ENCODE measurements around the gene AFAP1L2. TPM values are rescaled to one million over a fixed set of nuclear protein-coding genes. Genes with fewer than 3 reads are reported as not detected.

AFAP1L2 gene
- total RNA-seq, 3 donors from 2014 or later: 6.7 to 23.4 (median 11.6) TPM

- no peak for DNase-seq
Observed at GRCh38 chr10:114392112-114392835, 12.0 kb downstream of the AFAP1L2 start.

GRCh38 chr10:114391599-114391998, 12.7 kb downstream of the AFAP1L2 start:
- no peak for ATAC-seq
- intact Hi-C loops (cut with DNase I, micrococcal nuclease): no loop called here
- no peaks in the 10 kb centered on the region for H3K9me3 ChIP-seq
- no peak for DNase-seq
- H3K4me1 ChIP-seq (ENCODE audit: low read depth): no peaks in the 10 kb centered on the region
- H3K4me3 ChIP-seq: no peak overlapping the region
- no peaks in the 10 kb centered on the region for H3K36me3 ChIP-seq (ENCODE audit: low read depth)
- TF ChIP-seq CTCF (IDR thresholded peaks at IDR 0.05): no peak

More at GRCh38 chr10:114392112-114392835, 12.0 kb downstream of the AFAP1L2 start:
- Histone ChIP-seq H3K4me1 (ENCODE audit: low read depth) (no peaks in the 10 kb centered on the region), H3K36me3 (ENCODE audit: low read depth) (no peaks in the 10 kb centered on the region), H3K9me3 (no peaks in the 10 kb centered on the region), H3K4me3 (no peak overlapping the region)
- no peak for TF ChIP-seq CTCF (IDR thresholded peaks at IDR 0.05)
- ATAC-seq: no peak
- intact Hi-C loops (cut with DNase I, micrococcal nuclease): no loop called here

- DNase-seq: no peak
- no peak for TF ChIP-seq CTCF (IDR thresholded peaks at IDR 0.05)
- Histone ChIP-seq H3K4me1 (ENCODE audit: low read depth) (no peaks in the 10 kb centered on the region), H3K9me3 (no peaks in the 10 kb centered on the region), H3K36me3 (ENCODE audit: low read depth) (no peaks in the 10 kb centered on the region), H3K4me3 (no peak overlapping the region)
- ATAC-seq: no peak
- intact Hi-C loops (cut with DNase I, micrococcal nuclease): no loop called here
Observed at GRCh38 chr10:114389426-114389825, 14.9 kb downstream of the AFAP1L2 start.

GRCh38 chr10:114388275-114388674, 16.0 kb downstream of the AFAP1L2 start:
- TF ChIP-seq CTCF (IDR thresholded peaks at IDR 0.05): no peak
- no peaks in the 10 kb centered on the region for H3K4me1 ChIP-seq (ENCODE audit: low read depth)
- no peaks in the 10 kb centered on the region for H3K9me3 ChIP-seq
- intact Hi-C loops (cut with DNase I, micrococcal nuclease): no loop called here
- DNase-seq: no peak
- ATAC-seq: no peak
- no peaks in the 10 kb centered on the region for H3K36me3 ChIP-seq (ENCODE audit: low read depth)
- no peak overlapping the region for H3K4me3 ChIP-seq

- intact Hi-C loops (cut with DNase I, micrococcal nuclease): no loop called here
- no peaks in the 10 kb centered on the region for H3K9me3 ChIP-seq
- no peaks in the 10 kb centered on the region for H3K36me3 ChIP-seq (ENCODE audit: low read depth)
- no peaks in the 10 kb centered on the region for H3K4me1 ChIP-seq (ENCODE audit: low read depth)
- DNase-seq (no peak), ATAC-seq (no peak)
- no peak overlapping the region for H3K4me3 ChIP-seq
- TF ChIP-seq CTCF (IDR thresholded peaks at IDR 0.05): no peak
Observed at GRCh38 chr10:114387784-114388183, 16.5 kb downstream of the AFAP1L2 start.
